ENCODE results near the gene RPS14. TPM values are rescaled to one million over a fixed set of nuclear protein-coding genes. Genes with fewer than 3 reads are reported as not detected.

Gene RPS14
- total and polyA plus RNA-seq, 10 of the 15 experiments (the other 5 are each of a cell fraction or from before 2014, with no cell fraction given), result 2,295 to 4,047 (median 2,787) TPM

DNA sequence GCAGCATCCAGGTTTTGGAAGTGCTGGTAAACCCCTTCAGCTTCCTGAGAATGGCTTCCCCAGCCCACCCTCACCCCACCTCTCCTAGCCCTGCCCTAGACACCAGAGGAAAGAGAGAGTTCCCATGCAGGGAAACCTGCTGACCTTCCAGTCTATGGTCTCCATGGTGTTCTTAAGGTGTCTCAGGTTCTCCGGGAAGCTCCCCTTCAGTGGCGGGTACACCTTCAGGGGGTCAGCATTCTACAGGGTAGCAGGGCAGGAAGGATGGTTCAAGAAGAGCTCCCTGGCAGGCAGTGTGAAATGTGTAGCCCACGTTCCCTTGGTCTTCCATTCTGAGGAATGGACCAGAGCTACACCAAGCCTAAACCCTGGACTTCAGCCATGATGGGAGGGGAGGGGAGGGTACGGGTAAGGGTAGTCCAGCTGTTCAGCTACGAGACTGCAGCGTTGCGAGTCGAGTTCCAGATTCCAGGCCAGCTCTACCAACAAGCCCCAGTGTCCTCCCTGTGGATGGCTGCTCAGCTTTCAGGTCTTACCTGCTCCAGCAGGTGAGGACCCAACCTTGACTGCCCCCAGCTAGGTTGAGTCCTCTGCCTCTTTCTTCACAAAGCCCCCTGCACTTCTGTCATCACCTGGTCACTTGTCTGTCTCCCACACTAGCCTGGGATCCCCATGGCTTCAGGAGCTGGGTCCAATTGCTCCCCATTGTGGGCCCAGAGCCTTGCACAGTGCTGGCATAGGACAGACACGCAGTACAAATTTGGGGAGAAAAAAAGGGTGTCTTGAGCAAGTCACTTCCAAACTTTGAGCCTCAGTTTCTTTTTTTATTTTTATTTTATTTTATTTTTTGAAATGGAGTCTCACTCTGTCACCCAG lies 44.4 kb downstream of the RPS14 start (continued):
- TF ChIP-seq RAD21 (IDR thresholded peaks at IDR 0.05; ENCODE audit: insufficient read depth, low read depth, low read length) (no peak), CBX5 (IDR thresholded peaks at IDR 0.05; ENCODE audit: low read depth) (no peak), SMAD5 (IDR thresholded peaks at IDR 0.05; ENCODE audit: low read depth) (peak; percentile 83), TAF1 (IDR thresholded peaks at IDR 0.05; ENCODE audit: borderline replicate concordance, low read depth, low read length) (no peak)

DNA sequence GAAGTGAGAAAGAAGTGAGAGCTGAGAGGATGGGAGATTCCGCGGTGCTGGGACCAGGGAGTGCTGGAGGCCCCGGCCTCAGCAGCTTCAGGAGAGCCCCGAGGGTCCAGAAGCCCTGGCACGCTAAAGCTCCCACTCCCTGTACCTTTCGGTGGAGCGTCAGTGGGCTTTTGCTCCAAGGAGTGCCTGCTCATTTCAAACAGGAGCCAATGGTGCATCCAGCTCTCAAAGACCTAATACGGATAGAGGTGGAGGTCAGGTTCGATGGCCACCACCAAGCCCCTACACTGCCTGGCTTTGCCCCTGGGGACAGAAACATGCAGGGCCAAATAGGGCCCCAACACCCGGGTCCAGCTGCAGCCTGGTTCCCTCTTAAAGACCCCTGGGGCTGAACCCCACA lies 45.0 kb downstream of the RPS14 start:
- Histone ChIP-seq H2AFZ (ENCODE audit: control insufficient read depth, low read depth, low read length) (no peak overlapping the region), H3K4me1 (ENCODE audit: control insufficient read depth, insufficient read depth, low read length) (peaks cover 14% of the 10 kb centered on the region), H3K27ac (ENCODE audit: control insufficient read depth, insufficient read depth) (no peak overlapping the region), H3K9me3 (replicated peaks; ENCODE audit: control insufficient read depth, insufficient read depth, low read length) (no peaks in the 10 kb centered on the region), H3K27me3 (replicated peaks in 1 of 2; ENCODE audit: control insufficient read depth in 2 of 2, insufficient read depth in 2 of 2, low read length in 1 of 2) (no peaks in the 10 kb centered on the region), H3K4me2 (ENCODE audit: control insufficient read depth, insufficient read depth) (0 out of 2 replicates have a peak overlapping the region, but pooled peaks have one; percentile 14), H3K9ac (ENCODE audit: control insufficient read depth, insufficient read depth, low read length) (no peak overlapping the region), H3K36me3 (ENCODE audit: control insufficient read depth in 2 of 2, insufficient read depth in 2 of 2, low read length in 1 of 2) (peaks cover 56 to 65% of the 10 kb centered on the region in 2 experiments), H3K4me3 (no peak overlapping the region), H3K79me2 (ENCODE audit: control insufficient read depth, insufficient read depth, low read length) (peaks cover 38% of the 10 kb centered on the region), H4K20me1 (ENCODE audit: control insufficient read depth, insufficient read depth) (peaks cover 58% of the 10 kb centered on the region)
- RAD21 ChIA-PET (ENCODE audit: unreplicated experiment), result interaction anchor here (0.8 to 1.2 kb wide), 2 partner anchors 10 to 29 kb away, joined by 4 read pairs; no protein-coding TSS in a partner anchor
- SMC1A ChIA-PET (ENCODE audit: uncharacterized antibody, unreplicated experiment), result interaction anchor here (1.0 to 1.4 kb wide), 2 partner anchors 9 to 32 kb away, joined by 4 to 5 read pairs; no protein-coding TSS in a partner anchor
- 78% methylated on average over 9 of the region's 10 CpGs for WGBS (ENCODE audit: insufficient coverage, insufficient replicate concordance, low lambda C conversion rate, missing lambda C conversion rate)
- FAIRE-seq, result no peak
- in situ Hi-C loops (cut with MboI), result no loop called here
- DNase-seq (ENCODE audit: low read depth, low spot score), result no peak
- BruUV-seq (replicated peaks), result no TSS peak
- CTCF ChIA-PET, result interaction anchor here (0.6 to 14.0 kb wide), 5 partner anchors 8 to 120 kb away, joined by 3 to 274 read pairs (median 5); no protein-coding TSS in a partner anchor
- intact Hi-C loops (cut with micrococcal nuclease; ENCODE audit: unreplicated experiment), result no loop called here
- no peak for ATAC-seq
- POLR2A ChIA-PET, result interaction anchor here (1.0 to 1.7 kb wide), 5 partner anchors 12 to 29 kb away, joined by 3 to 4 read pairs (median 4); no protein-coding TSS in a partner anchor
- TF ChIP-seq RBBP5 (conservative IDR thresholded peaks at IDR 0.05) (no peak), TCF12 (IDR thresholded peaks at IDR 0.05; ENCODE audit: low read depth, low read length) (no peak), CREB1 (IDR thresholded peaks at IDR 0.05; ENCODE audit: low read depth) (no peak), RAD21 (IDR thresholded peaks at IDR 0.05; ENCODE audit: insufficient read depth, low read depth, low read length) (no peak), JUND (IDR thresholded peaks at IDR 0.05; ENCODE audit: low read depth, low read length) (no peak), HDGF (IDR thresholded peaks at IDR 0.05) (no peak), MEF2B (IDR thresholded peaks at IDR 0.05; ENCODE audit: partially characterized antibody, poor library complexity, severe bottlenecking) (no peak), SMAD1 (IDR thresholded peaks at IDR 0.05; ENCODE audit: low read depth, partially characterized antibody) (no peak)
- TF ChIP-seq, protein P1, sequence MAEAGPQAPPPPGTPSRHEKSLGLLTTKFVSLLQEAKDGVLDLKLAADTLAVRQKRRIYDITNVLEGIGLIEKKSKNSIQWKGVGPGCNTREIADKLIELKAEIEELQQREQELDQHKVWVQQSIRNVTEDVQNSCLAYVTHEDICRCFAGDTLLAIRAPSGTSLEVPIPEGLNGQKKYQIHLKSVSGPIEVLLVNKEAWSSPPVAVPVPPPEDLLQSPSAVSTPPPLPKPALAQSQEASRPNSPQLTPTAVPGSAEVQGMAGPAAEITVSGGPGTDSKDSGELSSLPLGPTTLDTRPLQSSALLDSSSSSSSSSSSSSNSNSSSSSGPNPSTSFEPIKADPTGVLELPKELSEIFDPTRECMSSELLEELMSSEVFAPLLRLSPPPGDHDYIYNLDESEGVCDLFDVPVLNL (IDR thresholded peaks at IDR 0.05; ENCODE audit: low read depth, low read length), result no peak
- TF ChIP-seq, protein P2, sequence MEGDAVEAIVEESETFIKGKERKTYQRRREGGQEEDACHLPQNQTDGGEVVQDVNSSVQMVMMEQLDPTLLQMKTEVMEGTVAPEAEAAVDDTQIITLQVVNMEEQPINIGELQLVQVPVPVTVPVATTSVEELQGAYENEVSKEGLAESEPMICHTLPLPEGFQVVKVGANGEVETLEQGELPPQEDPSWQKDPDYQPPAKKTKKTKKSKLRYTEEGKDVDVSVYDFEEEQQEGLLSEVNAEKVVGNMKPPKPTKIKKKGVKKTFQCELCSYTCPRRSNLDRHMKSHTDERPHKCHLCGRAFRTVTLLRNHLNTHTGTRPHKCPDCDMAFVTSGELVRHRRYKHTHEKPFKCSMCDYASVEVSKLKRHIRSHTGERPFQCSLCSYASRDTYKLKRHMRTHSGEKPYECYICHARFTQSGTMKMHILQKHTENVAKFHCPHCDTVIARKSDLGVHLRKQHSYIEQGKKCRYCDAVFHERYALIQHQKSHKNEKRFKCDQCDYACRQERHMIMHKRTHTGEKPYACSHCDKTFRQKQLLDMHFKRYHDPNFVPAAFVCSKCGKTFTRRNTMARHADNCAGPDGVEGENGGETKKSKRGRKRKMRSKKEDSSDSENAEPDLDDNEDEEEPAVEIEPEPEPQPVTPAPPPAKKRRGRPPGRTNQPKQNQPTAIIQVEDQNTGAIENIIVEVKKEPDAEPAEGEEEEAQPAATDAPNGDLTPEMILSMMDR (IDR thresholded peaks at IDR 0.05 in 2 of 3, conservative IDR thresholded peaks at IDR 0.05 in 1 of 3; ENCODE audit: control insufficient read depth in 2 of 3, extremely low read depth in 1 of 3, insufficient read depth in 1 of 3, low read depth in 3 of 3, low read length in 3 of 3), result no peak
- TF ChIP-seq, protein P3, sequence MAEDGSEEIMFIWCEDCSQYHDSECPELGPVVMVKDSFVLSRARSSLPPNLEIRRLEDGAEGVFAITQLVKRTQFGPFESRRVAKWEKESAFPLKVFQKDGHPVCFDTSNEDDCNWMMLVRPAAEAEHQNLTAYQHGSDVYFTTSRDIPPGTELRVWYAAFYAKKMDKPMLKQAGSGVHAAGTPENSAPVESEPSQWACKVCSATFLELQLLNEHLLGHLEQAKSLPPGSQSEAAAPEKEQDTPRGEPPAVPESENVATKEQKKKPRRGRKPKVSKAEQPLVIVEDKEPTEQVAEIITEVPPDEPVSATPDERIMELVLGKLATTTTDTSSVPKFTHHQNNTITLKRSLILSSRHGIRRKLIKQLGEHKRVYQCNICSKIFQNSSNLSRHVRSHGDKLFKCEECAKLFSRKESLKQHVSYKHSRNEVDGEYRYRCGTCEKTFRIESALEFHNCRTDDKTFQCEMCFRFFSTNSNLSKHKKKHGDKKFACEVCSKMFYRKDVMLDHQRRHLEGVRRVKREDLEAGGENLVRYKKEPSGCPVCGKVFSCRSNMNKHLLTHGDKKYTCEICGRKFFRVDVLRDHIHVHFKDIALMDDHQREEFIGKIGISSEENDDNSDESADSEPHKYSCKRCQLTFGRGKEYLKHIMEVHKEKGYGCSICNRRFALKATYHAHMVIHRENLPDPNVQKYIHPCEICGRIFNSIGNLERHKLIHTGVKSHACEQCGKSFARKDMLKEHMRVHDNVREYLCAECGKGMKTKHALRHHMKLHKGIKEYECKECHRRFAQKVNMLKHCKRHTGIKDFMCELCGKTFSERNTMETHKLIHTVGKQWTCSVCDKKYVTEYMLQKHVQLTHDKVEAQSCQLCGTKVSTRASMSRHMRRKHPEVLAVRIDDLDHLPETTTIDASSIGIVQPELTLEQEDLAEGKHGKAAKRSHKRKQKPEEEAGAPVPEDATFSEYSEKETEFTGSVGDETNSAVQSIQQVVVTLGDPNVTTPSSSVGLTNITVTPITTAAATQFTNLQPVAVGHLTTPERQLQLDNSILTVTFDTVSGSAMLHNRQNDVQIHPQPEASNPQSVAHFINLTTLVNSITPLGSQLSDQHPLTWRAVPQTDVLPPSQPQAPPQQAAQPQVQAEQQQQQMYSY (CRISPR knock-in tag; IDR thresholded peaks at IDR 0.05), result peak; percentile 64; the same call in 1 of the 2 replicates

All from GM12878 (cell line).